ENCODE data around the gene NPAS3.

- TF ChIP-seq EZH2 (IDR thresholded peaks at IDR 0.05; ENCODE audit: low read depth) = no peak
- TF ChIP-seq CTCF (conservative IDR thresholded peaks at IDR 0.05) = no peak
These were observed 626.3 kb downstream of the NPAS3 start for GRCh38 chr14:33564774-33565630.
